SK-N-SH (cell line): Measurements from ENCODE around the gene PRKN.

Experiments
- ELF1 ChIP-seq: IDR thresholded peaks from 2 replicates; pipeline ENCODE4 v1.4.0; 2012
- EZH2phosphoT487 ChIP-seq: fragments of 200-600 bp; sonication (generic); IDR thresholded peaks from 2 replicates; pipeline ENCODE4 v1.6.1; 2017; ENCODE audit warnings: low read depth, mixed run types, mild to moderate bottlenecking, antibody characterized with exemption, moderate library complexity, borderline replicate concordance
- FOXJ3 ChIP-seq: sonication (generic); formaldehyde crosslinking; IDR thresholded peaks from 2 replicates; pipeline ENCODE4 v1.5.1; 2020; ENCODE audit warnings: mild to moderate bottlenecking, missing genetic modification reagents
- NRF1 ChIP-seq: IDR thresholded peaks from 2 replicates; pipeline ENCODE4 v1.6.1; 2012; ENCODE audit warnings: low read depth, mild to moderate bottlenecking, low read length
- RAD21 ChIP-seq: IDR thresholded peaks from 2 replicates; pipeline ENCODE4 v1.6.1; 2012; ENCODE audit warnings: mild to moderate bottlenecking, low read length
- TAF1 ChIP-seq: IDR thresholded peaks from 2 replicates; pipeline ENCODE4 v1.6.1; 2012; ENCODE audit warnings: low read depth, mild to moderate bottlenecking, low read length, moderate library complexity, borderline replicate concordance
- TEAD4 ChIP-seq: IDR thresholded peaks from 2 replicates; pipeline ENCODE4 v1.4.0; 2012; ENCODE audit warnings: mild to moderate bottlenecking, borderline replicate concordance; ENCODE audit not compliant: insufficient read depth
- TF ChIP-seq, protein P1 (sequence below): fragments of 200-600 bp; sonication (generic); IDR thresholded peaks from 2 replicates; pipeline ENCODE4 v1.6.1; 2017; ENCODE audit warnings: antibody characterized with exemption, mild to moderate bottlenecking, moderate library complexity
- TF ChIP-seq, protein P2 (sequence below): IDR thresholded peaks from 2 replicates; pipeline ENCODE4 v1.4.0; 2012; ENCODE audit warnings: low read depth

DNA sequence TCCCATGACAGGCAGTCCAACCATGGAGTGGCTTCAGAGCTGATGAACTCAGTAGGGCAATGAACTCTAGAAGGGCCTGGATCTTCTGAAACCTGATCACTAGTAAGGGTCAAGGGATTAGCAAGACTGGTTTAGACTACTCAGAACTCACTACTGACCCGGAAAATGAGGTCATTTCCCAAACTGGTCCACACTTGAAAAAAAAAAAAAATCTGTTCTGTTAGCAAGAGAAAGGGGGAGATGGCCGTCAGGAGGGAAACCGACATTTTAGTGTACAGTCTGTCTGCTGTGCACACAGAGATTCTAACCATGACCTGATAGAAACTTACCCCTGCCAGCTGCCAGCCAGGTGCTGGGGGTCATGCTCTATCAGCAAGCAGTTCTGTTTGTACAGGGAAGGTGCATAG, 1191.3 kb downstream of the PRKN start:
- TF ChIP-seq, protein P1, sequence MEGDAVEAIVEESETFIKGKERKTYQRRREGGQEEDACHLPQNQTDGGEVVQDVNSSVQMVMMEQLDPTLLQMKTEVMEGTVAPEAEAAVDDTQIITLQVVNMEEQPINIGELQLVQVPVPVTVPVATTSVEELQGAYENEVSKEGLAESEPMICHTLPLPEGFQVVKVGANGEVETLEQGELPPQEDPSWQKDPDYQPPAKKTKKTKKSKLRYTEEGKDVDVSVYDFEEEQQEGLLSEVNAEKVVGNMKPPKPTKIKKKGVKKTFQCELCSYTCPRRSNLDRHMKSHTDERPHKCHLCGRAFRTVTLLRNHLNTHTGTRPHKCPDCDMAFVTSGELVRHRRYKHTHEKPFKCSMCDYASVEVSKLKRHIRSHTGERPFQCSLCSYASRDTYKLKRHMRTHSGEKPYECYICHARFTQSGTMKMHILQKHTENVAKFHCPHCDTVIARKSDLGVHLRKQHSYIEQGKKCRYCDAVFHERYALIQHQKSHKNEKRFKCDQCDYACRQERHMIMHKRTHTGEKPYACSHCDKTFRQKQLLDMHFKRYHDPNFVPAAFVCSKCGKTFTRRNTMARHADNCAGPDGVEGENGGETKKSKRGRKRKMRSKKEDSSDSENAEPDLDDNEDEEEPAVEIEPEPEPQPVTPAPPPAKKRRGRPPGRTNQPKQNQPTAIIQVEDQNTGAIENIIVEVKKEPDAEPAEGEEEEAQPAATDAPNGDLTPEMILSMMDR: no peak
- TF ChIP-seq TEAD4 (no peak), NRF1 (no peak), ELF1 (no peak), RAD21 (no peak), EZH2phosphoT487 (no peak), FOXJ3 (CRISPR knock-in tag) (no peak), TAF1 (no peak)
- TF ChIP-seq, protein P2, sequence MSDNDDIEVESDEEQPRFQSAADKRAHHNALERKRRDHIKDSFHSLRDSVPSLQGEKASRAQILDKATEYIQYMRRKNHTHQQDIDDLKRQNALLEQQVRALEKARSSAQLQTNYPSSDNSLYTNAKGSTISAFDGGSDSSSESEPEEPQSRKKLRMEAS: no peak
